Stimulated activated memory B cell treated with anti-CD40 and anti-IgM and Interleukin-4, amounts not matched to agents 10 μg/mL and 1 μg/mL and 100 μg/mL, for 72 hours (primary cell): ENCODE data around the gene OR2B3.

Experiments
- ATAC-seq: fragments of 150-1000 bp; cut with Tn5 transposase; 2 replicates; pipeline ENCODE4 v1.10.0; 2021
- H3K27ac Mint-ChIP-seq: one replicate; pipeline ENCODE4 v1.8.0; 2022; ENCODE audit warnings: mild to moderate bottlenecking, mixed read lengths
- H3K27me3 Mint-ChIP-seq: one replicate; pipeline ENCODE4 v1.8.0; 2022; ENCODE audit warnings: mixed read lengths
- H3K36me3 Mint-ChIP-seq: one replicate; pipeline ENCODE4 v1.8.0; 2022; ENCODE audit warnings: mixed read lengths
- H3K4me1 Mint-ChIP-seq: one replicate; pipeline ENCODE4 v1.8.0; 2022; ENCODE audit warnings: mixed read lengths
- H3K4me3 Mint-ChIP-seq: one replicate; pipeline ENCODE4 v1.8.0; 2022; ENCODE audit warnings: mild to moderate bottlenecking, moderate library complexity, mixed read lengths
- H3K9me3 Mint-ChIP-seq: one replicate; pipeline ENCODE4 v1.8.0; 2022; ENCODE audit warnings: mixed read lengths

Gene OR2B3

GRCh38 chr6:29045075-29045474, 42.0 kb downstream of the OR2B3 start, which contains the start of gene OR2W1:
OR2W1 (minus strand) TSS chr6:29045175; CDS start chr6:29045175, 0 bp downstream.
- no peaks in the 10 kb centered on the region for H3K4me1 Mint-ChIP-seq
- no peak within 1 kb of the TSS for H3K4me3 Mint-ChIP-seq
- H3K36me3 Mint-ChIP-seq = no peaks in the 10 kb centered on the region
- H3K27ac Mint-ChIP-seq = no peak within 1 kb of the TSS
- ATAC-seq = no peak
- peaks cover 47% of the 10 kb centered on the region for H3K27me3 Mint-ChIP-seq
- H3K9me3 Mint-ChIP-seq = peaks cover 6% of the 10 kb centered on the region
